ENCODE data around the gene CBY2.
"Not testable (repeated sequence)": the region's sequence is repeated elsewhere in the genome, so short reads cannot be mapped to it uniquely, and the experiment has no call there.

CBY2 gene

DNA sequence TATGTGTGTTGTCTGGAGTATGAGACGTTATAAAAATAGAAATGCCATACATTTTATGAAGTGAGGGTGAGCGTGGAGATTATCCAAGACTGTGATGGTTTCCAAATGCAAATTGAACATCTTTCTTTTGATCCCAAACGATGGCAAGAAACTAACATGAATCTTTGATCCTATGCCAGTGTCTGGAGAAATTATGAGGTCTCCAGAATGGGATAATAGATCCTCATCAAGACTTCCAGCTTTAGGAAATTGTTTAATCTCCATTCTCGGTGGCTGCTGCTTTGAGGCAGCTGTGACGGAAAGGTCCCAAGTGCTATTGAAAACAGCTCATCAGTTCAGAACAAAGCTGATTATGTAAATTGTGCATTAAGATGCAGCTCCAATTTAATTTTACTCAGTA lies 30.8 kb downstream of the CBY2 start:
- Mint-ChIP-seq H3K36me3 (ENCODE audit: insufficient read depth) (no peaks in the 10 kb centered on the region), H3K27ac (ENCODE audit: low read depth) (no peak overlapping the region), H3K4me1 (no peaks in the 10 kb centered on the region), H3K4me3 (no peak overlapping the region), H3K27me3 (peaks cover 21% of the 10 kb centered on the region), H3K9me3 (no peaks in the 10 kb centered on the region)
- DNase-seq (ENCODE audit: low spot score in 2 of 2) (no peak), ATAC-seq (replicated peaks; ENCODE audit: extremely low read depth, poor library complexity, severe bottlenecking) (no peak)

DNA sequence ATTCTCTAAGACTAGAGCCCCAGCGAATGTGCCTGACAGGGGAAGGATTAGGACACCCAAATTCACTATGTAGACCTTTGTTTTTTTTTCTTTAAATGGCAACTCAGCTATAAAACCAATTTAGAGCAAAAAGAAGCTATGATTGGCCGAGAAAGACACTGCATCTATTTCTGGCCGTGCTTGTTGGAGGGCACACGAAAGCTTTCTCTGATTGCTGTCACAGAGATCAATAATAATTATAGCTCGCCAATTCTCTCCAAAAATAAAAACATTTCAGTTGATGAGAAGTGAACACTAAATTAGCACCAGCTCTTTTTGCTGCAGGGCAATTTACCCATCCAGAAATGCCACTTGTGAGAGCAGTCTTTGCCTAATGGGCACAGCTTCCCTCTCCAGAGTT lies 31.2 kb downstream of the CBY2 start:
- no peaks in the 10 kb centered on the region for H3K36me3 Mint-ChIP-seq (ENCODE audit: insufficient read depth)
- H3K27ac Mint-ChIP-seq (ENCODE audit: low read depth), result no peak overlapping the region
- no peaks in the 10 kb centered on the region for H3K9me3 Mint-ChIP-seq
- H3K4me3 Mint-ChIP-seq, result no peak overlapping the region
- peaks cover 17% of the 10 kb centered on the region for H3K27me3 Mint-ChIP-seq
- H3K4me1 Mint-ChIP-seq, result no peaks in the 10 kb centered on the region
- DNase-seq (ENCODE audit: low spot score in 2 of 2) (no peak), ATAC-seq (replicated peaks; ENCODE audit: extremely low read depth, poor library complexity, severe bottlenecking) (no peak)

GRCh38 chr13:45737571-45738017 lies 35.5 kb downstream of the CBY2 start:
- Mint-ChIP-seq H3K36me3 (ENCODE audit: insufficient read depth) (no peaks in the 10 kb centered on the region), H3K4me1 (no peaks in the 10 kb centered on the region), H3K27ac (ENCODE audit: low read depth) (no peak overlapping the region), H3K4me3 (no peak overlapping the region), H3K9me3 (no peaks in the 10 kb centered on the region), H3K27me3 (peaks cover 17% of the 10 kb centered on the region)
- ATAC-seq (replicated peaks; ENCODE audit: extremely low read depth, poor library complexity, severe bottlenecking) (no peak), DNase-seq (ENCODE audit: low spot score in 2 of 2) (no peak)

DNA sequence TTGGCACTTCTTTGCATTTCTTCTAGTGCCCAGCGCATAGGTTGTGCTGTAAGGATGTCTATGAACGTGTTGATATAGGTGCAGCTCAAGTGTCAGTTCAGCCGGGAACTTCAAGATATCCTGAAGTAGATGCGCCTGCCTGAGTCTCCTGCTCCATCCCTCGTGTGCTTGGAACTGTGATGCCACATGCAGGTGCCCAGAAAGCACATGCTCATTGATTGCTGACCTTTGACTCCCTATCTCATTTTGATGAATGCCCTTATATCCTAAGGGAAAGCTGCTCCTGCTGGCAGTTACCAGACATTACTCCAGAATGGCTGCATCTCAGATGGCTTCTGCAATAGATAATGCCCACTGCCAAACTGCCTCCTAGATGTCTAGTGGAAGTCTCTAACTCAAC lies 40.9 kb downstream of the CBY2 start:
- Mint-ChIP-seq H3K4me3 (no peak overlapping the region), H3K27ac (ENCODE audit: low read depth) (no peak overlapping the region), H3K36me3 (ENCODE audit: insufficient read depth) (no peaks in the 10 kb centered on the region), H3K27me3 (no peaks in the 10 kb centered on the region), H3K9me3 (no peaks in the 10 kb centered on the region), H3K4me1 (no peaks in the 10 kb centered on the region)
- ATAC-seq (replicated peaks; ENCODE audit: extremely low read depth, poor library complexity, severe bottlenecking), result no peak
- no peak for DNase-seq (ENCODE audit: low spot score in 2 of 2)

DNA sequence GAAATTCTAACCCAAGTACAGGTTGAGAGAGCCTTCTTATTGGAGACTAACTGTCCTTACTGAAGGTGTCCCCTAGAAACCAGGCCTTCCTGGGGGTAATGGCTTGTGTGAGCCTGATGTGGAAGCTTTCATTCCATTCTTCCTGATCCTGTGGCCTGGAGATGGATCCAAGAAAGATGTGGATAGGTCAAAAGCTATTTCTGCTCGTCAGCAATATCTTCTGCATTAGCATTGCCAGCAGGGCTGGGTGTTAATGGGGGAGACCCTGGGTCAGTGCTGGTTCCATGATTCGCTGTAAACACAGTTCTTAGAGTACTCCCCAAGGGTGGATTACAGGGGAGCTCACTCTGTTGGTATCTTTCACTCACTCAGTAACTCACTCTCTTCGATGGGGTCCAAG lies 42.9 kb downstream of the CBY2 start:
- no peaks in the 10 kb centered on the region for H3K36me3 Mint-ChIP-seq (ENCODE audit: insufficient read depth)
- peaks cover 10% of the 10 kb centered on the region for H3K27me3 Mint-ChIP-seq
- no peak for DNase-seq (ENCODE audit: low spot score in 2 of 2)
- no peaks in the 10 kb centered on the region for H3K9me3 Mint-ChIP-seq
- H3K4me1 Mint-ChIP-seq, result no peaks in the 10 kb centered on the region
- no peak overlapping the region for H3K27ac Mint-ChIP-seq (ENCODE audit: low read depth)
- no peak for ATAC-seq (replicated peaks; ENCODE audit: extremely low read depth, poor library complexity, severe bottlenecking)
- H3K4me3 Mint-ChIP-seq, result no peak overlapping the region

- ATAC-seq (replicated peaks; ENCODE audit: extremely low read depth, poor library complexity, severe bottlenecking) (no peak), DNase-seq (ENCODE audit: low spot score in 2 of 2) (no peak)
- Mint-ChIP-seq H3K4me3 (no peak overlapping the region), H3K27ac (ENCODE audit: low read depth) (no peak overlapping the region), H3K27me3 (peaks cover 10% of the 10 kb centered on the region), H3K9me3 (no peaks in the 10 kb centered on the region), H3K36me3 (ENCODE audit: insufficient read depth) (no peaks in the 10 kb centered on the region), H3K4me1 (no peaks in the 10 kb centered on the region)
Observed at GRCh38 chr13:45747071-45747470, 45.0 kb downstream of the CBY2 start.

- Mint-ChIP-seq H3K36me3 (ENCODE audit: insufficient read depth) (no peaks in the 10 kb centered on the region), H3K4me3 (no peak overlapping the region), H3K4me1 (no peaks in the 10 kb centered on the region), H3K27ac (ENCODE audit: low read depth) (no peak overlapping the region), H3K27me3 (peaks cover 10% of the 10 kb centered on the region), H3K9me3 (no peaks in the 10 kb centered on the region)
- DNase-seq (ENCODE audit: low spot score in 2 of 2), result no peak
- no peak for ATAC-seq (replicated peaks; ENCODE audit: extremely low read depth, poor library complexity, severe bottlenecking)
Observed at GRCh38 chr13:45748941-45749759, 47.0 kb downstream of the CBY2 start.

- Mint-ChIP-seq H3K4me1 (no peaks in the 10 kb centered on the region), H3K9me3 (no peaks in the 10 kb centered on the region), H3K27ac (ENCODE audit: low read depth) (no peak overlapping the region), H3K27me3 (peaks cover 10% of the 10 kb centered on the region), H3K36me3 (ENCODE audit: insufficient read depth) (no peaks in the 10 kb centered on the region), H3K4me3 (no peak overlapping the region)
- no peak for ATAC-seq (replicated peaks; ENCODE audit: extremely low read depth, poor library complexity, severe bottlenecking)
- DNase-seq (ENCODE audit: low spot score in 2 of 2), result no peak
Observed at GRCh38 chr13:45750566-45750965, 48.4 kb downstream of the CBY2 start.

GRCh38 chr13:45751885-45752284 lies 49.8 kb downstream of the CBY2 start:
- Mint-ChIP-seq H3K27me3 (peaks cover 10% of the 10 kb centered on the region), H3K36me3 (ENCODE audit: insufficient read depth) (no peaks in the 10 kb centered on the region), H3K9me3 (no peaks in the 10 kb centered on the region), H3K4me1 (no peaks in the 10 kb centered on the region), H3K4me3 (no peak overlapping the region), H3K27ac (ENCODE audit: low read depth) (no peak overlapping the region)
- DNase-seq (ENCODE audit: low spot score in 2 of 2), result no peak
- ATAC-seq (replicated peaks; ENCODE audit: extremely low read depth, poor library complexity, severe bottlenecking), result no peak

GRCh38 chr13:45752510-45752909 lies 50.4 kb downstream of the CBY2 start:
- H3K27ac Mint-ChIP-seq (ENCODE audit: low read depth), result no peak overlapping the region
- peaks cover 10% of the 10 kb centered on the region for H3K27me3 Mint-ChIP-seq
- ATAC-seq (replicated peaks; ENCODE audit: extremely low read depth, poor library complexity, severe bottlenecking) (no peak), DNase-seq (ENCODE audit: low spot score in 2 of 2) (no peak)
- H3K36me3 Mint-ChIP-seq (ENCODE audit: insufficient read depth), result no peaks in the 10 kb centered on the region
- no peak overlapping the region for H3K4me3 Mint-ChIP-seq
- peaks cover 2% of the 10 kb centered on the region for H3K9me3 Mint-ChIP-seq
- H3K4me1 Mint-ChIP-seq, result no peaks in the 10 kb centered on the region

GRCh38 chr13:45756498-45756897 lies 54.4 kb downstream of the CBY2 start:
- H3K9me3 Mint-ChIP-seq, result peaks cover 15% of the 10 kb centered on the region
- not testable (repeated sequence) for H3K4me3 Mint-ChIP-seq; H3K4me1 Mint-ChIP-seq; H3K36me3 Mint-ChIP-seq (ENCODE audit: insufficient read depth); DNase-seq (ENCODE audit: low spot score in 2 of 2); ATAC-seq (replicated peaks; ENCODE audit: extremely low read depth, poor library complexity, severe bottlenecking); H3K27ac Mint-ChIP-seq (ENCODE audit: low read depth)
- peaks cover 11% of the 10 kb centered on the region for H3K27me3 Mint-ChIP-seq

GRCh38 chr13:45757589-45757988 lies 55.5 kb downstream of the CBY2 start:
- H3K27ac Mint-ChIP-seq (ENCODE audit: low read depth); H3K36me3 Mint-ChIP-seq (ENCODE audit: insufficient read depth); H3K4me3 Mint-ChIP-seq; DNase-seq (ENCODE audit: low spot score in 2 of 2); H3K4me1 Mint-ChIP-seq; ATAC-seq (replicated peaks; ENCODE audit: extremely low read depth, poor library complexity, severe bottlenecking): not testable (repeated sequence)
- Mint-ChIP-seq H3K27me3 (peaks cover 12% of the 10 kb centered on the region), H3K9me3 (peaks cover 15% of the 10 kb centered on the region)

DNA sequence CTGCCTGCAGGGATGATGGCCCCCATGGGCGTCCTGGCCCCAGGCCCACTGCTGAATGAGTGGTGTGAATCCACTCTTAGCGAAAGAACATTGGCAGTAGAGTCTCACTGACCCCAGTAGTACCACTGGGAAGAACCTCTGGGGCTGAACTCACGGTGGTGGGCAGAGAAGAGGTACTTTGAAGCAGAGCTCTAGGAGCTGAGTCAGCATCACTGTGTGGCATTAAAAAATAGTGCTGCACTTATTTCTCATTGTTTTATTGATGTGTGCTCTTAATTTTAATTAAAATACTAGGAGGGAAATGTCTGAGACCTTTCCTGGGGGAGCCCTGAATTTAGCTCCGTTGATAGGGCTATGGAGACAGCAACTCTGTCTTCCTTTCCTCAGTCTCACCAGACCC lies 61.3 kb downstream of the CBY2 start:
- DNase-seq (ENCODE audit: low spot score in 2 of 2) (no peak), ATAC-seq (replicated peaks; ENCODE audit: extremely low read depth, poor library complexity, severe bottlenecking) (no peak)
- Mint-ChIP-seq H3K4me3 (no peak overlapping the region), H3K27ac (ENCODE audit: low read depth) (no peak overlapping the region), H3K27me3 (peaks cover 37% of the 10 kb centered on the region), H3K4me1 (no peaks in the 10 kb centered on the region), H3K9me3 (peaks cover 4% of the 10 kb centered on the region), H3K36me3 (ENCODE audit: insufficient read depth) (peaks cover 2% of the 10 kb centered on the region)

Measured in central memory CD8-positive, alpha-beta T cell (primary cell).